Neural crest cell (in vitro differentiated cells): ENCODE results near the gene CCNL1. TPM values are rescaled to one million over a fixed set of nuclear protein-coding genes. Genes with fewer than 3 reads are reported as not detected.

ENCODE experiments used
- DNase-seq: peaks from one replicate; pipeline ENCODE4 v3.0.0; 2021; ENCODE audit warnings: low read depth, mixed read lengths, low spot score
- H3K27ac Mint-ChIP-seq: one replicate; pipeline ENCODE4 v1.8.0; 2021; ENCODE audit warnings: mild to moderate bottlenecking, mixed read lengths; ENCODE audit not compliant: unreplicated experiment
- H3K27me3 Mint-ChIP-seq: 2 replicates; pipeline ENCODE4 v1.8.0; 2021; ENCODE audit warnings: low read depth, mild to moderate bottlenecking, mixed read lengths
- H3K36me3 Mint-ChIP-seq: 2 replicates; pipeline ENCODE4 v1.8.0; 2021; ENCODE audit warnings: low read depth, mild to moderate bottlenecking, mixed read lengths
- H3K4me1 Mint-ChIP-seq: 2 replicates; pipeline ENCODE4 v1.8.0; 2021; ENCODE audit warnings: mixed read lengths
- H3K4me3 Mint-ChIP-seq: one replicate; pipeline ENCODE4 v1.8.0; 2021; ENCODE audit warnings: mild to moderate bottlenecking, mixed read lengths
- H3K9me3 Mint-ChIP-seq: 2 replicates; pipeline ENCODE4 v1.8.0; 2021; ENCODE audit warnings: mixed read lengths
- CTCF ChIP-seq: fragments of 200-600 bp; sonication (generic); conservative IDR thresholded peaks from 2 replicates; pipeline ENCODE4 v1.5.0; 2021; ENCODE audit warnings: antibody characterized with exemption, mild to moderate bottlenecking
- total RNA-seq: library from RNA; stranded (reverse); gene quantifications from 2 replicates; pipeline ENCODE4 v1.2.1, GENCODE V29; 2021

CCNL1 gene
- total RNA-seq, 1 donor from 2014 or later = 127 TPM

- Mint-ChIP-seq H3K4me3 (no peak overlapping the region), H3K27me3 (no peaks in the 10 kb centered on the region), H3K4me1 (peaks cover 8% of the 10 kb centered on the region), H3K27ac (no peak overlapping the region), H3K36me3 (no peaks in the 10 kb centered on the region), H3K9me3 (no peaks in the 10 kb centered on the region)
- TF ChIP-seq CTCF = no peak
- no peak for DNase-seq
Measured at GRCh38 chr3:157098823-157099185, 61.1 kb downstream of the CCNL1 start.

- DNase-seq = no peak
- no peaks in the 10 kb centered on the region for H3K27me3 Mint-ChIP-seq
- H3K4me3 Mint-ChIP-seq = no peak overlapping the region
- no peaks in the 10 kb centered on the region for H3K9me3 Mint-ChIP-seq
- H3K36me3 Mint-ChIP-seq = no peaks in the 10 kb centered on the region
- no peak overlapping the region for H3K27ac Mint-ChIP-seq
- H3K4me1 Mint-ChIP-seq = peaks cover 5% of the 10 kb centered on the region
- TF ChIP-seq CTCF = no peak
Measured at GRCh38 chr3:157098121-157098822, 61.7 kb downstream of the CCNL1 start.
